Endothelial cell of umbilical vein (primary cell): Measurements from ENCODE around the gene JMJD6. TPM values are rescaled to one million over a fixed set of nuclear protein-coding genes. Genes with fewer than 3 reads are reported as not detected.

ENCODE experiments used
- BruUV-seq: library from RNA; stranded (reverse); fragments of 400-500 nt; replicated peaks from 2 replicates; lab custom pipeline; 2021; lab: Mats Ljungman, UMichigan
- CTCF ChIA-PET: fragments of 300-600, 350-600 bp; sonication (Branson Sonifier 250); formaldehyde crosslinking; loops from one replicate; lab custom pipeline; 2021; ENCODE audit warnings: antibody characterized with exemption, inconsistent platforms; lab: Charles Lee
- POLR2A ChIA-PET: fragments of 300-600, 350-600 bp; sonication (Branson Sonifier 250); formaldehyde crosslinking; loops from one replicate; lab custom pipeline; 2021; ENCODE audit warnings: antibody characterized with exemption, inconsistent platforms; lab: Charles Lee
- DNase-seq: peaks from one replicate; pipeline ENCODE4 v3.0.0-alpha.2; 2011; ENCODE audit warnings: low read depth, low spot score
- FAIRE-seq: peaks from 2 replicates; lab custom pipeline; 2011; peaks lifted over from hg19 to GRCh38; lab: Jason Lieb, UNC
- H2AFZ ChIP-seq: 2 replicates; pipeline ENCODE4 v1.6.0; 2012; ENCODE audit warnings: low read depth, low read length, control low read depth, inconsistent platforms
- H3K27ac ChIP-seq: 2 replicates; pipeline ENCODE4 v1.5.1; 2011; ENCODE audit warnings: low read depth, mild to moderate bottlenecking, control low read depth, low read length, moderate library complexity; ENCODE audit not compliant: insufficient read depth
- H3K27me3 ChIP-seq, 2 experiments: 2 replicates each; pipeline versions ENCODE4 v1.6.0 to v1.6.1; 2011; ENCODE audit warnings: low read length in 2 of 2, mixed read lengths in 1 of 2; ENCODE audit not compliant: control insufficient read depth in 2 of 2, insufficient read depth in 2 of 2
- H3K36me3 ChIP-seq, 2 experiments: 2 replicates in 1 of 2; 3 replicates in 1 of 2; pipeline ENCODE4 v1.5.1; 2011; ENCODE audit warnings: low read length in 2 of 2, mild to moderate bottlenecking in 1 of 2, moderate library complexity in 1 of 2; ENCODE audit not compliant: control insufficient read depth in 2 of 2, insufficient read depth in 2 of 2; ENCODE audit errors: extremely low read depth in 1 of 2
- H3K4me1 ChIP-seq: 3 replicates; pipeline ENCODE4 v1.5.1; 2011; ENCODE audit warnings: mild to moderate bottlenecking, low read length; ENCODE audit not compliant: control insufficient read depth, insufficient read depth; ENCODE audit errors: extremely low read depth
- H3K4me2 ChIP-seq: 2 replicates; pipeline ENCODE4 v1.6.1; 2011; ENCODE audit warnings: low read length, control low read depth, mixed read lengths; ENCODE audit not compliant: insufficient read depth
- H3K4me3 ChIP-seq, 3 experiments: fragments of 200-600 bp in 1 of 3; sonication (generic), shearing (Covaris generic) in 1 of 3; replicated peaks in 1 of 3; 2 replicates each; pipeline ENCODE4 v1.5.1; 2011 to 2016; ENCODE audit warnings: control low read depth in 3 of 3, low read length in 3 of 3, mild to moderate bottlenecking in 2 of 3, inconsistent platforms in 1 of 3, low read depth in 1 of 3, moderate library complexity in 1 of 3; ENCODE audit not compliant: insufficient read depth in 1 of 3
- H3K79me2 ChIP-seq: 2 replicates; pipeline ENCODE4 v1.6.0; 2012; ENCODE audit warnings: low read length, inconsistent platforms; ENCODE audit not compliant: control insufficient read depth, insufficient read depth
- H3K9ac ChIP-seq: replicated peaks from 2 replicates; pipeline ENCODE3; 2011; ENCODE audit warnings: low read length, control low read depth; ENCODE audit not compliant: insufficient read depth; ENCODE audit errors: extremely low read depth
- H3K9me1 ChIP-seq: replicated peaks from 3 replicates; pipeline ENCODE4 v1.6.0; 2011; ENCODE audit warnings: mild to moderate bottlenecking, low read length; ENCODE audit not compliant: control insufficient read depth, insufficient read depth; ENCODE audit errors: extremely low read depth
- H3K9me3 ChIP-seq: replicated peaks from 2 replicates; pipeline ENCODE4 v1.5.1; 2012; ENCODE audit warnings: low read length, inconsistent platforms; ENCODE audit not compliant: control insufficient read depth, insufficient read depth
- H4K20me1 ChIP-seq: replicated peaks from 2 replicates; pipeline ENCODE3; 2011; ENCODE audit warnings: mild to moderate bottlenecking, low read length; ENCODE audit not compliant: control insufficient read depth, insufficient read depth; ENCODE audit errors: extremely low read depth
- CTCF ChIP-seq, 2 donors: IDR thresholded peaks; 1 replicate in 1 of 2; 2 replicates in 1 of 2; pipeline ENCODE4 v1.5.1; 2011; ENCODE audit warnings: low read length in 2 of 2, mild to moderate bottlenecking in 2 of 2, moderate library complexity in 2 of 2, control low read depth in 1 of 2, inconsistent platforms in 1 of 2, low read depth in 1 of 2; ENCODE audit not compliant: insufficient read depth in 1 of 2; ENCODE audit errors: extremely low read depth in 1 of 2
- EZH2 ChIP-seq: IDR thresholded peaks from 2 replicates; pipeline ENCODE4 v1.6.1; 2012; ENCODE audit warnings: borderline replicate concordance, low read depth, mild to moderate bottlenecking, moderate library complexity, low read length, inconsistent platforms; ENCODE audit not compliant: severe bottlenecking
- FOS ChIP-seq: IDR thresholded peaks from 2 replicates; pipeline ENCODE4 v1.6.1; 2011; ENCODE audit warnings: mild to moderate bottlenecking, low read length, moderate library complexity, borderline replicate concordance; ENCODE audit not compliant: insufficient read depth
- GATA2 ChIP-seq: IDR thresholded peaks from 2 replicates; pipeline ENCODE4 v1.7.0; 2011; ENCODE audit warnings: low read depth, mild to moderate bottlenecking, moderate library complexity, mixed read lengths, low read length; ENCODE audit not compliant: insufficient read length, insufficient read depth
- JUN ChIP-seq: IDR thresholded peaks from 2 replicates; pipeline ENCODE4 v1.6.1; 2011; ENCODE audit warnings: borderline replicate concordance, low read depth; ENCODE audit not compliant: insufficient read length, insufficient read depth
- MAX ChIP-seq: IDR thresholded peaks from 2 replicates; pipeline ENCODE4 v1.6.1; 2011; ENCODE audit not compliant: insufficient read depth, insufficient read length
- MYC ChIP-seq: IDR thresholded peaks from one replicate; pipeline ENCODE4 v1.6.1; 2011; ENCODE audit warnings: mild to moderate bottlenecking, low read depth, low read length
- POLR2A ChIP-seq: IDR thresholded peaks from 2 replicates; pipeline ENCODE4 v1.6.1; 2012; ENCODE audit warnings: low read depth, mild to moderate bottlenecking, control low read depth, low read length
- POLR2AphosphoS5 ChIP-seq: IDR thresholded peaks from 2 replicates; pipeline ENCODE4 v1.6.1; 2012; ENCODE audit warnings: low read depth, mild to moderate bottlenecking, control low read depth, low read length, moderate library complexity; ENCODE audit not compliant: insufficient read depth
- dilution Hi-C: fragments of 300-500 bp; cut with MboI; formaldehyde crosslinking; loops from one replicate; pipeline ENCODE4 v1.15.0; 2019; ENCODE audit warnings: low sequenced_read_pairs; ENCODE audit not compliant: extremely low pct_ligation_motif_present
- intact Hi-C: fragments of 100-400 bp; cut with micrococcal nuclease; formaldehyde crosslinking; loops from one replicate; pipeline ENCODE4 v1.10.0; 2022
- polyA plus RNA-seq, 4 experiments: library from polyadenylated mRNA; depleted of rRNA in 3 of 4; stranded (reverse) in 3 of 4; unstranded in 1 of 4; fragments of >200 nt; gene quantifications; 2 replicates each; pipeline versions ENCODE4 v1.2.1 to v1.2.3, GENCODE V29; 2011 to 2012; ENCODE audit warnings: missing spikeins in 1 of 4
- total RNA-seq: library from RNA; stranded (reverse); gene quantifications from 2 replicates; pipeline ENCODE4 v1.2.3, GENCODE V29; 2021

The JMJD6 gene
- total and polyA plus RNA-seq, 2 donors (not counting 3 experiments of a cell fraction or from before 2014, with no cell fraction given): 19.8 to 36.6 TPM

GRCh38 chr17:76701471-76701967 is 24.9 kb downstream of the JMJD6 start:
- FAIRE-seq: no peak
- DNase-seq: no peak
- CTCF ChIA-PET: interaction anchor here (0.9 to 2.5 kb wide), 4 partner anchors 12 to 20 kb away, joined by 3 to 9 read pairs (median 4); no protein-coding TSS in a partner anchor
- H3K9ac ChIP-seq: no peak overlapping the region
- H3K79me2 ChIP-seq: peaks cover 69% of the 10 kb centered on the region
- H4K20me1 ChIP-seq: no peaks in the 10 kb centered on the region
- no peak overlapping the region for H3K4me2 ChIP-seq
- no peaks in the 10 kb centered on the region for H3K9me1 ChIP-seq
- no TSS peak for BruUV-seq
- no peak overlapping the region for H3K4me3 ChIP-seq
- no peak overlapping the region for H2AFZ ChIP-seq
- H3K4me1 ChIP-seq: peaks cover 29% of the 10 kb centered on the region
- H3K27ac ChIP-seq: no peak overlapping the region
- POLR2A ChIA-PET: no interaction called here
- intact Hi-C loops: no loop called here
- H3K36me3 ChIP-seq: no peaks in the 10 kb centered on the region
- no peaks in the 10 kb centered on the region for H3K9me3 ChIP-seq
- dilution Hi-C loops: no loop called here
- no peaks in the 10 kb centered on the region for H3K27me3 ChIP-seq
- TF ChIP-seq JUN (no peak), POLR2AphosphoS5 (no peak), MYC (no peak), CTCF (IDR thresholded peaks at IDR 0.05; ENCODE audit: extremely low read depth in 1 of 2, insufficient read depth in 1 of 2, low read depth in 1 of 2, low read length in 2 of 2) (no peak), POLR2A (no peak), FOS (no peak), MAX (no peak), GATA2 (no peak), EZH2 (no peak)
